Right lobe of liver (tissue), 4 donors: ENCODE data around the gene TAOK3.

ENCODE experiments used
- POLR2A ChIP-seq: fragments of 450-650 bp; IDR thresholded peaks from one replicate; pipeline ENCODE4 v1.6.1; 2017; ENCODE audit warnings: antibody characterized with exemption, mild to moderate bottlenecking
- TF ChIP-seq, protein P1 (sequence below), 4 donors: fragments of 200-600 bp in 3 of 4; fragments of 450-650 bp in 1 of 4; IDR thresholded peaks; one replicate each; pipeline versions ENCODE4 v1.5.1 to v1.8.0; 2016 to 2022; ENCODE audit warnings: antibody characterized with exemption in 4 of 4, mild to moderate bottlenecking in 2 of 4
- donor health status: DM: no; HTN: no; CAD: no.
- donor health status: DM: no; HTN: no; CAD: no.
- donor health status: DM: no; HTN: yes; CAD: no.

DNA sequence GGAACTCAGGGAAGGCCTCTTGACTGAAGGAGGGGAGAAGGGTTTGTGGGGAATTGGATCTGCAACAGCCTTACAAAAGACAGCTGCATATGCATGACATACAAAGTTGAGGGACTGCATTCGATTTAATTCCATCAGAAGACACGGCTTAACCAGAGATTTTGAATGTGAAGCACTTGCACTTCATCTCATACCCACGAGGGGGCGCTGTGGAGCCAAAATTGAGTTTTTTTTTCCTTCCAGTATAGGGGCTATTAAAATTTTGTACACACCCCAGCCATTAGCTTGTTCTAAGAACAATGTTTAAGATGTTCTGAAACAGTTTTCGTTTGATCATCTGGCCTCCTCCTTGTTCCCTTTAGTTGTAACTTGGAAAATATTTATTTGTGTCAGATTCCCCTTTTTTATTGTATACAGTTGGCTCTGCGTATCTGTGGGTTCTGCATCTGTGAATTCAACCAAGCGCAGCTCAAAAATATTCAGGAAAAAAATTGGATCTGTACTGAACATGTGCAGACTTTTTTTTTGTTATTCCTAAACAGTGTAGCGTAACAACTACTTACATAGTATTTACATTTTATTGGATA is 5.3 kb upstream of the TAOK3 start:
- TF ChIP-seq, protein P1, sequence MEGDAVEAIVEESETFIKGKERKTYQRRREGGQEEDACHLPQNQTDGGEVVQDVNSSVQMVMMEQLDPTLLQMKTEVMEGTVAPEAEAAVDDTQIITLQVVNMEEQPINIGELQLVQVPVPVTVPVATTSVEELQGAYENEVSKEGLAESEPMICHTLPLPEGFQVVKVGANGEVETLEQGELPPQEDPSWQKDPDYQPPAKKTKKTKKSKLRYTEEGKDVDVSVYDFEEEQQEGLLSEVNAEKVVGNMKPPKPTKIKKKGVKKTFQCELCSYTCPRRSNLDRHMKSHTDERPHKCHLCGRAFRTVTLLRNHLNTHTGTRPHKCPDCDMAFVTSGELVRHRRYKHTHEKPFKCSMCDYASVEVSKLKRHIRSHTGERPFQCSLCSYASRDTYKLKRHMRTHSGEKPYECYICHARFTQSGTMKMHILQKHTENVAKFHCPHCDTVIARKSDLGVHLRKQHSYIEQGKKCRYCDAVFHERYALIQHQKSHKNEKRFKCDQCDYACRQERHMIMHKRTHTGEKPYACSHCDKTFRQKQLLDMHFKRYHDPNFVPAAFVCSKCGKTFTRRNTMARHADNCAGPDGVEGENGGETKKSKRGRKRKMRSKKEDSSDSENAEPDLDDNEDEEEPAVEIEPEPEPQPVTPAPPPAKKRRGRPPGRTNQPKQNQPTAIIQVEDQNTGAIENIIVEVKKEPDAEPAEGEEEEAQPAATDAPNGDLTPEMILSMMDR (IDR thresholded peaks at IDR 0.05) = peak; percentile 92 to 99 (median 97)
- TF ChIP-seq POLR2A = no peak
